Fibroblast of skin of left biceps (primary cell): Measurements from ENCODE around the gene BRAP.
"Not testable (repeated sequence)": the region's sequence is repeated elsewhere in the genome, so short reads cannot be mapped to it uniquely, and the experiment has no call there.

ENCODE experiments used
- DNase-seq, 2 experiments: peaks; one replicate each; pipeline ENCODE4 v3.0.0-alpha.2; 2013; ENCODE audit warnings: low read depth in 2 of 2

Gene BRAP

GRCh38 chr12:111607239-111607638 lies 78.5 kb downstream of the BRAP start:
- DNase-seq = no peak

- no peak for DNase-seq
Measured at GRCh38 chr12:111606767-111607230, 79.0 kb downstream of the BRAP start.

GRCh38 chr12:111605911-111606766 lies 79.6 kb downstream of the BRAP start:
- no peak for DNase-seq

- not testable (repeated sequence) for DNase-seq
Measured at GRCh38 chr12:111602857-111603256, 82.9 kb downstream of the BRAP start.

GRCh38 chr12:111602348-111602747 lies 83.4 kb downstream of the BRAP start:
- DNase-seq = no peak

- not testable (repeated sequence) for DNase-seq
Measured at GRCh38 chr12:111600986-111601385, 84.8 kb downstream of the BRAP start.

- no peak for DNase-seq
Measured at GRCh38 chr12:111600205-111600642, 85.5 kb downstream of the BRAP start.

- peak; percentile 88 to 92 for DNase-seq
Measured at GRCh38 chr12:111599453-111600204, 86.1 kb downstream of the BRAP start.

- peak in 1 of 2 experiments; percentile 35 for DNase-seq
Measured at GRCh38 chr12:111598637-111599452, 86.9 kb downstream of the BRAP start, which contains the start of gene ATXN2. ATXN2 (minus strand) TSS chr12:111599315; CDS start chr12:111599034, 281 bp downstream.

GRCh38 chr12:111597831-111598636 lies 87.7 kb downstream of the BRAP start:
- DNase-seq = no peak

GRCh38 chr12:111596985-111597830 lies 88.5 kb downstream of the BRAP start:
- no peak for DNase-seq

GRCh38 chr12:111595341-111595835 lies 90.4 kb downstream of the BRAP start:
- DNase-seq = not testable (repeated sequence)
